SH-SY5Y (cell line): ENCODE data around the gene LOXL4.

Experiments
- GATA2 ChIP-seq: IDR thresholded peaks from 2 replicates; pipeline ENCODE4 v1.6.1; 2011; ENCODE audit warnings: mild to moderate bottlenecking, low read depth, low read length
- GATA3 ChIP-seq: IDR thresholded peaks from 2 replicates; pipeline ENCODE4 v1.6.1; 2011; ENCODE audit warnings: low read depth, mild to moderate bottlenecking, low read length, moderate library complexity

DNA sequence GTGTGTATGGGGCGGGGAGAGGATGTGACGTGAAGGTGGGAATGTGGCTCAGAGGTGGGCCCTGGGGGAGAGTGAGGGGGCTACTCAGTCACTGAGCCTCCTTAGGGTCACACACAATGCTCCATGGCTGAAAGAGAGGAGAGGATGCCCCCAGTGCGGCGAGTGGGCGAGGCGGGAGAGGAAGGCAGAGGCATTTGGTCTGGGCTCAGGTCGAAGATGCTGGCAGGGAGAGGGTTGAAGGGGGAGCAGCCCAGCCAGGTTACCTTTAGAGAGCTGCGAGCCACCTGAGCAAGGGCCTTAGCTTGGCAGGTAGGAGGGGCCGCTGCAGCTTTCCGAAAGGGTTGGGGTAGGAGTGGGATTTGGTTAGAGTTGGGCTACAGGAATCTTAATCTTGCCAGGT is 4.7 kb upstream of the LOXL4 start:
- TF ChIP-seq GATA2 (no peak), GATA3 (no peak)
